ENCODE results near the gene FAM83G. TPM values are rescaled to one million over a fixed set of nuclear protein-coding genes. Genes with fewer than 3 reads are reported as not detected.
"Not testable (repeated sequence)": the region's sequence is repeated elsewhere in the genome, so short reads cannot be mapped to it uniquely, and the experiment has no call there.

The FAM83G gene
- total RNA-seq, 4 donors from 2014 or later: 3.7 to 16.7 (median 11.8) TPM

DNA sequence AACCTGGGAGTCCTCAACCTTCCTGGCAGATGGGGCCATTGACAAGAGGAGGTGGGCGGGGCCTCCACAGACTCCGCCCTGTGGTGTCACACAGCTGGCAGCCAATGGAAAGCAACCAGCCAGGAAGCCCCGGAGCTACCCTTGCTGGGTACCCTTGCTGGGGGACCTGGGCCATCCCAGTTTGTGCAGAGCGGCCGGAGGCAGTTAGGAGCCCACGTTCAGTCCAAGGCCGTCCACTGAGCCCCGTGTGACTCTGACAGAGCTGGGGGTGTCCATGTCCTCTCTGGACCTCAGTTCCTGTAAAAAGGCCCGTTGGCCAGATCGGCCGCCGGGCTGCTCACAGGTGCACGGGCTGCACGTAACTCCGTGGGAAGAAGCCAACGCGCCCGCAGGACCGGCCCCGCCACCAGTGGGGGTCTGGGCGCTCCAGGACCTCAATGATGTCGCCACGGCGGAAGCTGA lies 17.1 kb upstream of the FAM83G start:
- no peak for DNase-seq (ENCODE audit: extremely low spot score)
- H3K27ac ChIP-seq (replicated peaks in 1 of 4): no peak overlapping the region
- no peaks in the 10 kb centered on the region for H3K27me3 ChIP-seq
- no peak for TF ChIP-seq POLR2A (IDR thresholded peaks at IDR 0.05; ENCODE audit: low read depth)
- TF ChIP-seq, protein P1, sequence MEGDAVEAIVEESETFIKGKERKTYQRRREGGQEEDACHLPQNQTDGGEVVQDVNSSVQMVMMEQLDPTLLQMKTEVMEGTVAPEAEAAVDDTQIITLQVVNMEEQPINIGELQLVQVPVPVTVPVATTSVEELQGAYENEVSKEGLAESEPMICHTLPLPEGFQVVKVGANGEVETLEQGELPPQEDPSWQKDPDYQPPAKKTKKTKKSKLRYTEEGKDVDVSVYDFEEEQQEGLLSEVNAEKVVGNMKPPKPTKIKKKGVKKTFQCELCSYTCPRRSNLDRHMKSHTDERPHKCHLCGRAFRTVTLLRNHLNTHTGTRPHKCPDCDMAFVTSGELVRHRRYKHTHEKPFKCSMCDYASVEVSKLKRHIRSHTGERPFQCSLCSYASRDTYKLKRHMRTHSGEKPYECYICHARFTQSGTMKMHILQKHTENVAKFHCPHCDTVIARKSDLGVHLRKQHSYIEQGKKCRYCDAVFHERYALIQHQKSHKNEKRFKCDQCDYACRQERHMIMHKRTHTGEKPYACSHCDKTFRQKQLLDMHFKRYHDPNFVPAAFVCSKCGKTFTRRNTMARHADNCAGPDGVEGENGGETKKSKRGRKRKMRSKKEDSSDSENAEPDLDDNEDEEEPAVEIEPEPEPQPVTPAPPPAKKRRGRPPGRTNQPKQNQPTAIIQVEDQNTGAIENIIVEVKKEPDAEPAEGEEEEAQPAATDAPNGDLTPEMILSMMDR (IDR thresholded peaks at IDR 0.05): no peak
- no peak for TF ChIP-seq EP300 (IDR thresholded peaks at IDR 0.05)
- TF ChIP-seq POLR2AphosphoS5 (IDR thresholded peaks at IDR 0.05): no peak
- H3K4me3 ChIP-seq: no peak overlapping the region
- H3K9me3 ChIP-seq: no peaks in the 10 kb centered on the region
- over 99% methylated on average over 17 of the region's 24 CpGs for WGBS
- intact Hi-C loops (cut with DNase I): no loop called here
- H3K36me3 ChIP-seq: peaks cover 0 to 3% (median 0%) of the 10 kb centered on the region in 4 donors
- no peaks in the 10 kb centered on the region for H3K4me1 ChIP-seq

DNA sequence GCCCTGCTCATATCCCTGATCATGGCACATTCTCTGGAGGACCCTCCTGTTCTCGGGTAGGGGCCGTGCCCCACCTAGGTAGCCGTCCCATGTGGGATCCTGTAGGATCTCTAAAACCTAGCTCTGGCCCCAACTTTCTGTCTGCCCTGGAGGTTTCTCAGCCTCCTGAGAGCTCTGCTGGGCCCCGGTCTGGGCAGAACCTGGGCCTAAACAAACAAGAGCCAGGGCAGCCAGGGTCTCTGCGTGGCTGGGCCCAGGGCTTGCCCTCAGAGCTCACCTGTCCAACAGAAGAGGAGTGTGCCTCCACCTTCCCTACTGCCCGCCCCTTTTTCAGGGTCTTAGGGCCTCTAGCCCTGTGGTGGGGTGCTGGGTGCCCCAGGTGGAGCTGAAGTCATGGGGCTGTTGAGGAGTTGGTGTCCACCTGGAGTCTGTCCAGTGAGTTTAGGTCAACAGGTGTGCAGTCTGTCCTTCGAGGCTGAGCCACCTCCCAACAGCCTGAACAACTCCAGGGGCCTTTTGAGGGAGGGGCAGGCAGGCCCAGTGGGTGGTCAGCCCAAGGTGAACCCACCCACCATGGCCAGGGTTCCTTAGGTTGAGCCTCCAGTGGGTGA lies 16.6 kb upstream of the FAM83G start:
- DNase-seq (ENCODE audit: extremely low spot score); H3K9me3 ChIP-seq; intact Hi-C loops (cut with DNase I); H3K4me3 ChIP-seq; H3K27me3 ChIP-seq; H3K27ac ChIP-seq (replicated peaks in 1 of 4); H3K36me3 ChIP-seq; H3K4me1 ChIP-seq: not testable (repeated sequence)
- 96% methylated on average over 5 of the region's 7 CpGs for WGBS

DNA sequence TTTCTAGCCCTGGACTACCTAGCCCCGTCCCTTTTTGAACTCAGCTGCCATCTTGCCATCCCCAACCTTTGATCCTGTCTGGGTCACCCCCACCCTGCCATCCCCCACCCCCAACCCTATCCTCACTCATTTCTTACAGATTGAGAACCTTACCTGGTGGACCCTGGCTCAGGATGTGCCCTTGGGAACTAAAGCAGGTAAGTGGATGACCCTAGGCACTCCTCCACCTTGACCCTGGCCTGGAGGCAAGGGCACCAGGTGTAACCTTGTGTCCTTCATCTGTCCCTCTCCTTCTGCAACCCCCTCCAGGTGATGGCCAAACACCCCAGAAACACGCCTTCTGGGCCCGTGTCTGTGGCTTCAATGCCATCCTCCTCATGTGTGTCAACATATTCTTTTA lies 15.5 kb upstream of the FAM83G start:
- Histone ChIP-seq H3K4me1 (no peaks in the 10 kb centered on the region), H3K4me3 (no peak overlapping the region), H3K36me3 (peaks cover 0 to 3% (median 0%) of the 10 kb centered on the region in 4 donors), H3K27ac (replicated peaks in 1 of 4) (no peak overlapping the region), H3K27me3 (no peaks in the 10 kb centered on the region), H3K9me3 (no peaks in the 10 kb centered on the region)
- intact Hi-C loops (cut with DNase I): no loop called here
- WGBS: 92% methylated on average over 1 of the region's 3 CpGs
- no peak for DNase-seq (ENCODE audit: extremely low spot score)
- no peak for TF ChIP-seq EP300 (IDR thresholded peaks at IDR 0.05)
- no peak for TF ChIP-seq POLR2AphosphoS5 (IDR thresholded peaks at IDR 0.05)
- TF ChIP-seq POLR2A (IDR thresholded peaks at IDR 0.05; ENCODE audit: low read depth): no peak
- TF ChIP-seq, protein P1 (IDR thresholded peaks at IDR 0.05): no peak

DNA sequence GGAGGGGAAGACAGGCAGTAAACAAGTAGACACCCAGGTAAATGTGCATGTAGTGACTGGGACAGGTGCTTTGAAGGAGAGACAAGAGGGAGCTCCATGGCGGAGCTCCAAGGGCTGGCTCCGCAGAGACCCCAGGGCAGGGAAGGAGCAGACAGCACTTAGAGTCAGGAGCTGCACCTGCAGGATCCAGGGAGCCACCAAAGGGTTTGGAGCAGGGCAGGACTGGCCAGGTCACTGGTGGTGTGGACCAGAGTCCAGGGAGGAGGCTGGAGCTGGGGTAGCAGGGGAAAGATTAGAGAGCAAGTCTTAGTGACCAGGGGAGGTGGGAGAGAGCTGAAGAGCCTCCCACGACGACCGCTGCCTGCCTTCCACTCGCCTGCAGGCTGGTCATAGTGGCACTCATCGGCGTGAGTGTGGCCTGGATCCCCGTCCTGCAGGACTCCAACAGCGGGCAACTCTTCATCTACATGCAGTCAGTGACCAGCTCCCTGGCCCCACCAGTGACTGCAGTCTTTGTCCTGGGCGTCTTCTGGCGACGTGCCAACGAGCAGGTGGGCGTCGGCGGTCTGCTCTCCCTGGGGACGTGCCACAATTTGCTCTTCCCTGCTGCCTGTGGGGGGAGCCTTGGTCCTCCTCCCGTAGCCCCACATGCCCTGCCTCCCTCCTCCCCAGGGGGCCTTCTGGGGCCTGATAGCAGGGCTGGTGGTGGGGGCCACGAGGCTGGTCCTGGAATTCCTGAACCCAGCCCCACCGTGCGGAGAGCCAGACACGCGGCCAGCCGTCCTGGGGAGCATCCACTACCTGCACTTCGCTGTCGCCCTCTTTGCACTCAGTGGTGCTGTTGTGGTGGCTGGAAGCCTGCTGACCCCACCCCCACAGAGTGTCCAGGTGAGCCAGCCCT lies 14.7 kb upstream of the FAM83G start:
- no peak overlapping the region for H3K4me3 ChIP-seq
- DNase-seq (ENCODE audit: extremely low spot score): no peak
- H3K4me1 ChIP-seq: no peaks in the 10 kb centered on the region
- intact Hi-C loops (cut with DNase I): no loop called here
- no peak overlapping the region for H3K27ac ChIP-seq (replicated peaks in 1 of 4)
- no peaks in the 10 kb centered on the region for H3K9me3 ChIP-seq
- H3K36me3 ChIP-seq: peaks cover 0 to 3% (median 0%) of the 10 kb centered on the region in 4 donors
- 53% methylated on average over 22 of the region's 27 CpGs for WGBS
- TF ChIP-seq EP300 (IDR thresholded peaks at IDR 0.05) (no peak), POLR2A (IDR thresholded peaks at IDR 0.05; ENCODE audit: low read depth) (no peak), POLR2AphosphoS5 (IDR thresholded peaks at IDR 0.05) (no peak)
- TF ChIP-seq, protein P1 (IDR thresholded peaks at IDR 0.05): no peak
- no peaks in the 10 kb centered on the region for H3K27me3 ChIP-seq

DNA sequence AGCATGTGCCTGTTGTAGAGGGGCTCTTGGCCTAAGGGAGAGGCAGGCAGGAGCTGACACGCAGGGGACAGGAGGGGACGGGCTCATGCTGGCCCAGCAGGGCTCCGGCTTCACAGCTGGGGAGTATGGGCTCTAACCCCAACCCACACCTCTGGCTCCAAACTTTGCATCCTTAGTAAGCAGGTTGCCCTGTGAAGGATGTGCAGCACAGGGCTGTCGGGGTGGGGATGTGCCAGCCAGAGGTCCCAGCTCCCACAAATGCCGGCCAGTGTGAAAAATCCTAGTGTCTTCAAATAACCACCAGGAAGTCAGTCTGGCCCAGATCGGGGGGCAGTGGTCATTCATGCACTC lies 14.0 kb upstream of the FAM83G start:
- no peaks in the 10 kb centered on the region for H3K4me1 ChIP-seq
- no peaks in the 10 kb centered on the region for H3K27me3 ChIP-seq
- WGBS: 63% methylated on average over 2 of the region's 6 CpGs
- no peak overlapping the region for H3K4me3 ChIP-seq
- DNase-seq (ENCODE audit: extremely low spot score): no peak
- H3K36me3 ChIP-seq: peaks cover 0 to 3% (median 0%) of the 10 kb centered on the region in 4 donors
- TF ChIP-seq POLR2A (IDR thresholded peaks at IDR 0.05; ENCODE audit: low read depth) (no peak), POLR2AphosphoS5 (IDR thresholded peaks at IDR 0.05) (no peak), EP300 (IDR thresholded peaks at IDR 0.05) (no peak)
- TF ChIP-seq, protein P1 (IDR thresholded peaks at IDR 0.05): no peak
- H3K9me3 ChIP-seq: no peaks in the 10 kb centered on the region
- intact Hi-C loops (cut with DNase I): no loop called here
- H3K27ac ChIP-seq (replicated peaks in 1 of 4): no peak overlapping the region
